ENCODE measurements around the gene AWAT2. TPM values are rescaled to one million over a fixed set of nuclear protein-coding genes. Genes with fewer than 3 reads are reported as not detected.

Gene AWAT2
- total RNA-seq, 1 donor from 2014 or later, result not detected

GRCh38 chrX:70054391-70054790, 4.7 kb upstream of the AWAT2 start:
- Mint-ChIP-seq H3K27me3 (ENCODE audit: insufficient read depth) (peaks cover 3% of the 10 kb centered on the region), H3K36me3 (ENCODE audit: low read depth) (no peaks in the 10 kb centered on the region), H3K4me1 (ENCODE audit: low read depth) (no peaks in the 10 kb centered on the region), H3K4me3 (no peak overlapping the region), H3K27ac (no peak overlapping the region), H3K9me3 (no peaks in the 10 kb centered on the region)
- no peak for DNase-seq (ENCODE audit: low spot score)
- intact Hi-C loops (cut with micrococcal nuclease), result no loop called here

- no peaks in the 10 kb centered on the region for H3K4me1 Mint-ChIP-seq (ENCODE audit: low read depth)
- H3K27ac Mint-ChIP-seq, result no peak overlapping the region
- intact Hi-C loops (cut with micrococcal nuclease), result no loop called here
- H3K36me3 Mint-ChIP-seq (ENCODE audit: low read depth), result no peaks in the 10 kb centered on the region
- H3K9me3 Mint-ChIP-seq, result no peaks in the 10 kb centered on the region
- H3K4me3 Mint-ChIP-seq, result no peak overlapping the region
- H3K27me3 Mint-ChIP-seq (ENCODE audit: insufficient read depth), result peaks cover 6% of the 10 kb centered on the region
- no peak for DNase-seq (ENCODE audit: low spot score)
Observed at GRCh38 chrX:70052895-70053615, 3.3 kb upstream of the AWAT2 start.

- intact Hi-C loops (cut with micrococcal nuclease), result no loop called here
- DNase-seq (ENCODE audit: low spot score), result no peak
- H3K27me3 Mint-ChIP-seq (ENCODE audit: insufficient read depth), result peaks cover 7% of the 10 kb centered on the region
- H3K9me3 Mint-ChIP-seq, result no peaks in the 10 kb centered on the region
- H3K27ac Mint-ChIP-seq, result no peak overlapping the region
- H3K4me1 Mint-ChIP-seq (ENCODE audit: low read depth), result no peaks in the 10 kb centered on the region
- no peaks in the 10 kb centered on the region for H3K36me3 Mint-ChIP-seq (ENCODE audit: low read depth)
- H3K4me3 Mint-ChIP-seq, result no peak overlapping the region
Observed at GRCh38 chrX:70049406-70049805, 332 bp downstream of the AWAT2 start.

GRCh38 chrX:70046978-70047377, 2.8 kb downstream of the AWAT2 start:
- H3K27me3 Mint-ChIP-seq (ENCODE audit: insufficient read depth), result peaks cover 4% of the 10 kb centered on the region
- H3K4me3 Mint-ChIP-seq, result no peak overlapping the region
- no peak for DNase-seq (ENCODE audit: low spot score)
- intact Hi-C loops (cut with micrococcal nuclease), result no loop called here
- no peaks in the 10 kb centered on the region for H3K4me1 Mint-ChIP-seq (ENCODE audit: low read depth)
- H3K27ac Mint-ChIP-seq, result no peak overlapping the region
- no peaks in the 10 kb centered on the region for H3K9me3 Mint-ChIP-seq
- no peaks in the 10 kb centered on the region for H3K36me3 Mint-ChIP-seq (ENCODE audit: low read depth)

GRCh38 chrX:70044541-70045245, 5.0 kb downstream of the AWAT2 start:
- no peak overlapping the region for H3K27ac Mint-ChIP-seq
- H3K4me1 Mint-ChIP-seq (ENCODE audit: low read depth), result no peaks in the 10 kb centered on the region
- H3K4me3 Mint-ChIP-seq, result no peak overlapping the region
- intact Hi-C loops (cut with micrococcal nuclease), result no loop called here
- H3K27me3 Mint-ChIP-seq (ENCODE audit: insufficient read depth), result peaks cover 4% of the 10 kb centered on the region
- no peaks in the 10 kb centered on the region for H3K36me3 Mint-ChIP-seq (ENCODE audit: low read depth)
- no peak for DNase-seq (ENCODE audit: low spot score)
- no peaks in the 10 kb centered on the region for H3K9me3 Mint-ChIP-seq

- Mint-ChIP-seq H3K4me1 (ENCODE audit: low read depth) (no peaks in the 10 kb centered on the region), H3K36me3 (ENCODE audit: low read depth) (no peaks in the 10 kb centered on the region), H3K27ac (no peak overlapping the region), H3K4me3 (no peak overlapping the region), H3K9me3 (no peaks in the 10 kb centered on the region), H3K27me3 (ENCODE audit: insufficient read depth) (peaks cover 4% of the 10 kb centered on the region)
- no peak for DNase-seq (ENCODE audit: low spot score)
- intact Hi-C loops (cut with micrococcal nuclease), result no loop called here
Observed at GRCh38 chrX:70043685-70044084, 6.1 kb downstream of the AWAT2 start.

GRCh38 chrX:70042399-70043371, 7.1 kb downstream of the AWAT2 start:
- H3K9me3 Mint-ChIP-seq, result no peaks in the 10 kb centered on the region
- no peaks in the 10 kb centered on the region for H3K27me3 Mint-ChIP-seq (ENCODE audit: insufficient read depth)
- no peak for DNase-seq (ENCODE audit: low spot score)
- H3K4me3 Mint-ChIP-seq, result no peak overlapping the region
- intact Hi-C loops (cut with micrococcal nuclease), result no loop called here
- H3K27ac Mint-ChIP-seq, result no peak overlapping the region
- no peaks in the 10 kb centered on the region for H3K4me1 Mint-ChIP-seq (ENCODE audit: low read depth)
- no peaks in the 10 kb centered on the region for H3K36me3 Mint-ChIP-seq (ENCODE audit: low read depth)

GRCh38 chrX:70041993-70042392, 7.7 kb downstream of the AWAT2 start:
- intact Hi-C loops (cut with micrococcal nuclease), result no loop called here
- Mint-ChIP-seq H3K9me3 (no peaks in the 10 kb centered on the region), H3K36me3 (ENCODE audit: low read depth) (no peaks in the 10 kb centered on the region), H3K27ac (no peak overlapping the region), H3K27me3 (ENCODE audit: insufficient read depth) (no peaks in the 10 kb centered on the region), H3K4me1 (ENCODE audit: low read depth) (no peaks in the 10 kb centered on the region), H3K4me3 (no peak overlapping the region)
- DNase-seq (ENCODE audit: low spot score), result no peak

- H3K4me3 Mint-ChIP-seq, result no peak overlapping the region
- H3K36me3 Mint-ChIP-seq (ENCODE audit: low read depth), result no peaks in the 10 kb centered on the region
- no peaks in the 10 kb centered on the region for H3K27me3 Mint-ChIP-seq (ENCODE audit: insufficient read depth)
- H3K27ac Mint-ChIP-seq, result no peak overlapping the region
- no peak for DNase-seq (ENCODE audit: low spot score)
- H3K4me1 Mint-ChIP-seq (ENCODE audit: low read depth), result no peaks in the 10 kb centered on the region
- no peaks in the 10 kb centered on the region for H3K9me3 Mint-ChIP-seq
- intact Hi-C loops (cut with micrococcal nuclease), result no loop called here
Observed at GRCh38 chrX:70039758-70040157, 10.0 kb downstream of the AWAT2 start.

GRCh38 chrX:70038951-70039350, 10.8 kb downstream of the AWAT2 start:
- Mint-ChIP-seq H3K36me3 (ENCODE audit: low read depth) (no peaks in the 10 kb centered on the region), H3K4me1 (ENCODE audit: low read depth) (peaks cover 3% of the 10 kb centered on the region)
- intact Hi-C loops (cut with micrococcal nuclease), result no loop called here

GRCh38 chrX:70038515-70038914, 11.2 kb downstream of the AWAT2 start:
- H3K9me3 Mint-ChIP-seq, result no peaks in the 10 kb centered on the region
- intact Hi-C loops (cut with micrococcal nuclease), result no loop called here
- H3K27ac Mint-ChIP-seq, result no peak overlapping the region
- H3K4me1 Mint-ChIP-seq (ENCODE audit: low read depth), result peaks cover 4% of the 10 kb centered on the region
- no peaks in the 10 kb centered on the region for H3K27me3 Mint-ChIP-seq (ENCODE audit: insufficient read depth)
- DNase-seq (ENCODE audit: low spot score), result no peak
- no peaks in the 10 kb centered on the region for H3K36me3 Mint-ChIP-seq (ENCODE audit: low read depth)
- no peak overlapping the region for H3K4me3 Mint-ChIP-seq

More at GRCh38 chrX:70038951-70039350, 10.8 kb downstream of the AWAT2 start:
- no peak for DNase-seq (ENCODE audit: low spot score)
- H3K27me3 Mint-ChIP-seq (ENCODE audit: insufficient read depth), result no peaks in the 10 kb centered on the region
- H3K27ac Mint-ChIP-seq, result no peak overlapping the region
- H3K4me3 Mint-ChIP-seq, result no peak overlapping the region
- no peaks in the 10 kb centered on the region for H3K9me3 Mint-ChIP-seq

- intact Hi-C loops (cut with micrococcal nuclease), result loop anchor here (5.0 kb wide), 2 partner anchors 63 to 417 kb away; partner anchors contain the start of gene EDA
- DNase-seq (ENCODE audit: low spot score), result no peak
- peaks cover 3% of the 10 kb centered on the region for H3K27me3 Mint-ChIP-seq (ENCODE audit: insufficient read depth)
- H3K9me3 Mint-ChIP-seq, result no peaks in the 10 kb centered on the region
- H3K4me3 Mint-ChIP-seq, result no peak overlapping the region
- no peaks in the 10 kb centered on the region for H3K36me3 Mint-ChIP-seq (ENCODE audit: low read depth)
- peaks cover 22% of the 10 kb centered on the region for H3K4me1 Mint-ChIP-seq (ENCODE audit: low read depth)
- H3K27ac Mint-ChIP-seq, result no peak overlapping the region
Observed at GRCh38 chrX:70034646-70035045, 15.1 kb downstream of the AWAT2 start.

Data from activated T-helper 1 cell treated with anti-CD3 and anti-CD28 coated beads, Interleukin-12 subunit alpha, Interleukin-12 subunit beta, Interleukin-2, Interleukin-4 antibody, amounts not matched to agents 30 ng/mL and 10 ng/mL and 1 ng/mL, durations not matched to agents 14 hours and 24 hours and 36 hours (primary cell).